H9 (cell line): Measurements from ENCODE around the gene WDR7. TPM values are rescaled to one million over a fixed set of nuclear protein-coding genes. Genes with fewer than 3 reads are reported as not detected.

Experiments
- DNase-seq: peaks from one replicate; pipeline ENCODE4 v3.0.0-alpha.2; 2017
- H2AFZ ChIP-seq: one replicate; pipeline ENCODE4 v1.6.1; 2013; ENCODE audit warnings: mild to moderate bottlenecking, low read length, control low read depth, moderate library complexity
- H2AK5ac ChIP-seq: 2 replicates; pipeline ENCODE4 v1.6.1; 2013; ENCODE audit warnings: low read length, control low read depth, mixed read lengths; ENCODE audit not compliant: insufficient read length
- H2BK120ac ChIP-seq: one replicate; pipeline ENCODE4 v1.6.1; 2013; ENCODE audit warnings: low read depth, mild to moderate bottlenecking, low read length, control low read depth, inconsistent platforms; ENCODE audit not compliant: poor library complexity, severe bottlenecking
- H2BK12ac ChIP-seq: 2 replicates; pipeline ENCODE4 v1.6.1; 2013; ENCODE audit warnings: low read length, control low read depth, mixed read lengths, low read depth; ENCODE audit not compliant: insufficient read length
- H2BK15ac ChIP-seq: 2 replicates; pipeline ENCODE4 v1.6.1; 2013; ENCODE audit warnings: low read depth, low read length, control low read depth
- H2BK20ac ChIP-seq: one replicate; pipeline ENCODE4 v1.6.1; 2013; ENCODE audit warnings: low read depth, mild to moderate bottlenecking, low read length, control low read depth, inconsistent platforms; ENCODE audit not compliant: poor library complexity, severe bottlenecking
- H2BK5ac ChIP-seq: 2 replicates; pipeline ENCODE4 v1.6.1; 2013; ENCODE audit warnings: low read length, control low read depth, mixed read lengths; ENCODE audit not compliant: insufficient read length
- H3K14ac ChIP-seq: 2 replicates; pipeline ENCODE4 v1.6.1; 2013; ENCODE audit warnings: low read length, control low read depth; ENCODE audit not compliant: insufficient read depth
- H3K18ac ChIP-seq: 2 replicates; pipeline ENCODE4 v1.6.1; 2013; ENCODE audit warnings: low read depth, mild to moderate bottlenecking, mixed read lengths, low read length, control low read depth; ENCODE audit not compliant: insufficient read length
- H3K23ac ChIP-seq: 2 replicates; pipeline ENCODE4 v1.6.1; 2013; ENCODE audit warnings: low read length, control low read depth, mixed read lengths, low read depth; ENCODE audit not compliant: insufficient read length
- H3K23me2 ChIP-seq: 2 replicates; pipeline ENCODE4 v1.6.1; 2013; ENCODE audit warnings: low read depth, mild to moderate bottlenecking, mixed read lengths, low read length, control low read depth; ENCODE audit not compliant: insufficient read length, poor library complexity, severe bottlenecking
- H3K27ac ChIP-seq: 2 replicates; pipeline ENCODE4 v1.5.1; 2013; ENCODE audit warnings: low read length, control low read depth, mixed read lengths, low read depth; ENCODE audit not compliant: insufficient read length
- H3K27me3 ChIP-seq: 2 replicates; pipeline ENCODE4 v1.6.1; 2013; ENCODE audit warnings: low read length, control low read depth, inconsistent platforms; ENCODE audit not compliant: insufficient read depth
- H3K4ac ChIP-seq: 2 replicates; pipeline ENCODE4 v1.6.1; 2013; ENCODE audit warnings: low read depth, mild to moderate bottlenecking, control low read depth, inconsistent platforms, low read length, moderate library complexity
- H3K4me1 ChIP-seq: 2 replicates; pipeline ENCODE4 v1.6.1; 2013; ENCODE audit warnings: low read length, control low read depth, inconsistent platforms; ENCODE audit not compliant: insufficient read depth
- H3K4me2 ChIP-seq: 2 replicates; pipeline ENCODE4 v1.6.1; 2013; ENCODE audit warnings: low read length, control low read depth, mixed read lengths; ENCODE audit not compliant: insufficient read length, insufficient read depth
- H3K56ac ChIP-seq: 2 replicates; pipeline ENCODE4 v1.6.1; 2013; ENCODE audit warnings: low read depth, mild to moderate bottlenecking, mixed read lengths, low read length, control low read depth; ENCODE audit not compliant: insufficient read length
- H3K79me1 ChIP-seq: 2 replicates; pipeline ENCODE4 v1.6.1; 2013; ENCODE audit warnings: low read depth, mild to moderate bottlenecking, moderate library complexity, low read length, control low read depth, inconsistent platforms; ENCODE audit not compliant: insufficient read depth, poor library complexity, severe bottlenecking
- H3K79me2 ChIP-seq: 2 replicates; pipeline ENCODE4 v1.6.1; 2013; ENCODE audit warnings: low read length, control low read depth, inconsistent platforms; ENCODE audit not compliant: insufficient read depth
- H3K9ac ChIP-seq: 2 replicates; pipeline ENCODE4 v1.6.1; 2013; ENCODE audit warnings: low read length, control low read depth, mixed read lengths; ENCODE audit not compliant: insufficient read length; ENCODE audit errors: extremely low read depth
- H3K9me3 ChIP-seq: one replicate; pipeline ENCODE4 v1.6.1; 2013; ENCODE audit warnings: low read depth, low read length, inconsistent platforms; ENCODE audit not compliant: control insufficient read depth
- H3T11ph ChIP-seq: one replicate; pipeline ENCODE4 v1.6.1; 2013; ENCODE audit warnings: mild to moderate bottlenecking, low read length, control low read depth, inconsistent platforms
- H4K20me1 ChIP-seq: one replicate; pipeline ENCODE4 v1.6.1; 2013; ENCODE audit not compliant: control insufficient read depth, insufficient read length, insufficient read depth
- H4K5ac ChIP-seq: 2 replicates; pipeline ENCODE4 v1.6.1; 2013; ENCODE audit warnings: low read depth, mild to moderate bottlenecking, mixed read lengths, low read length, control low read depth; ENCODE audit not compliant: insufficient read length
- H4K8ac ChIP-seq: replicated peaks from 2 replicates; pipeline ENCODE4 v1.6.1; 2013; ENCODE audit warnings: low read length, control low read depth, mixed read lengths, low read depth; ENCODE audit not compliant: insufficient read length
- H4K91ac ChIP-seq: 2 replicates; pipeline ENCODE4 v1.6.1; 2013; ENCODE audit warnings: low read depth, mild to moderate bottlenecking, moderate library complexity, mixed read lengths, low read length, control low read depth; ENCODE audit not compliant: insufficient read length
- H3K27ac Mint-ChIP-seq, 3 experiments: 2 replicates in 2 of 3; 3 replicates in 1 of 3; pipeline ENCODE4 v1.8.0; 2020 to 2021; ENCODE audit warnings: mixed read lengths in 3 of 3, mild to moderate bottlenecking in 1 of 3, moderate library complexity in 1 of 3
- H3K27me3 Mint-ChIP-seq: 2 replicates; pipeline ENCODE4 v1.8.0; 2021; ENCODE audit warnings: low read depth, mild to moderate bottlenecking, moderate library complexity, mixed read lengths
- H3K36me3 Mint-ChIP-seq, 3 experiments: 2 replicates in 2 of 3; 3 replicates in 1 of 3; pipeline ENCODE4 v1.8.0; 2020 to 2021; ENCODE audit warnings: low read depth in 3 of 3, mixed read lengths in 3 of 3; ENCODE audit not compliant: insufficient read depth in 1 of 3
- H3K4me1 Mint-ChIP-seq, 2 experiments: 2 replicates each; pipeline ENCODE4 v1.8.0; 2020; ENCODE audit warnings: mixed read lengths in 2 of 2
- H3K4me3 Mint-ChIP-seq, 2 experiments: 2 replicates in 1 of 2; 3 replicates in 1 of 2; pipeline ENCODE4 v1.8.0; 2020 to 2021; ENCODE audit warnings: mild to moderate bottlenecking in 2 of 2, mixed read lengths in 2 of 2, moderate library complexity in 1 of 2
- H3K9me3 Mint-ChIP-seq, 2 experiments: 2 replicates in 1 of 2; 3 replicates in 1 of 2; pipeline ENCODE4 v1.8.0; 2020; ENCODE audit warnings: mild to moderate bottlenecking in 2 of 2, mixed read lengths in 2 of 2, moderate library complexity in 1 of 2
- CTCF ChIP-seq: fragments of 200-600 bp; sonication (generic); conservative IDR thresholded peaks from 3 replicates; pipeline ENCODE4 v1.8.0; 2021; ENCODE audit warnings: antibody characterized with exemption, mild to moderate bottlenecking
- WGBS: extraction: QIAGEN DNeasy Blood & Tissue Kit; methylation state at CpG from one replicate; pipeline ENCODE4 v1.1.7; 2013; ENCODE audit warnings: missing lambda C conversion rate, low lambda C conversion rate, mixed read lengths; ENCODE audit not compliant: insufficient read length; ENCODE audit errors: extremely low coverage; 5-methylcytosine and 5-hydroxymethylcytosine counted together
- total RNA-seq: library from RNA; stranded (reverse); gene quantifications from 2 replicates; pipeline ENCODE4 v1.2.1, GENCODE V29; 2021

WDR7 gene
- total RNA-seq, 1 experiment from 2014 or later, result 14.8 TPM

DNA sequence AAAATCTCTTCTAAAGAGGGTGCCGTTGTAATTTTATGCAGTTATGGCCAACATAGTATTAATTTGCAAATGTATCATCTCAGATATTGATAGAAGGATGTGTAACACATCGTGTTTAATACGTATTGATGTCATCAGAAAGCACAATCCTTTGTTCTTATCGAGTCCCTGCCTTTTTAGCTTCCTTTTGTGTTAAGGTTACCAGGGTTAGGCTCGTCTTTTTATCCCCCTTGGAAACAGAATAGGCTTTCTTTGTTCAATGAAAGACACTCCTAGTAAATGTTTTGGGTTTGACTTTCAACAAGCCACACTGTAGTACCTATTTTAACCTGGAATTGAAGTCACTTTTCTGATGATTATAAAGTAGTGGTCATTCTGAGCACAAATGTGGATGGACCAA, 136.2 kb downstream of the WDR7 start:
- Histone ChIP-seq H3K27ac (no peak overlapping the region), H3K23ac (no peak overlapping the region), H4K8ac (no peak overlapping the region), H3K9me3 (no peaks in the 10 kb centered on the region), H4K5ac (no peak overlapping the region), H3K18ac (no peak overlapping the region), H3K9ac (no peak overlapping the region), H2BK12ac (no peak overlapping the region), H3K23me2 (no peaks in the 10 kb centered on the region), H3K4ac (no peak overlapping the region), H3K79me1 (no peaks in the 10 kb centered on the region), H3K56ac (no peak overlapping the region), H2AFZ (no peak overlapping the region), H3K79me2 (no peaks in the 10 kb centered on the region), H3K27me3 (no peaks in the 10 kb centered on the region), H3K4me2 (no peak overlapping the region), H2BK5ac (no peak overlapping the region), H4K91ac (no peak overlapping the region), H3K14ac (no peak overlapping the region), H2BK20ac (no peak overlapping the region), H2BK15ac (no peak overlapping the region), H3K4me1 (no peaks in the 10 kb centered on the region; the same call in 1 of the 2 replicates), H3T11ph (no peak overlapping the region), H2AK5ac (no peak overlapping the region), H2BK120ac (no peak overlapping the region), H4K20me1 (no peaks in the 10 kb centered on the region)
- Mint-ChIP-seq H3K9me3 (no peaks in the 10 kb centered on the region), H3K36me3 (no peaks in the 10 kb centered on the region), H3K27ac (peak overlapping the region in 1 of 3 experiments; percentile 27; a peak in 1 of 7 replicates), H3K27me3 (no peaks in the 10 kb centered on the region), H3K4me1 (peaks cover 10 to 12% of the 10 kb centered on the region in 2 experiments), H3K4me3 (no peak overlapping the region)
- no peak for TF ChIP-seq CTCF
- DNase-seq, result no peak
- WGBS, result no CpG with 5 or more reads among the region's 5 CpGs
